Nephron (organoid): ENCODE data around the gene EPB41L2.

Experiments
- H3K27ac Mint-ChIP-seq, 3 experiments: 2 replicates each; pipeline ENCODE4 v1.8.0; 2020; ENCODE audit warnings: mixed read lengths in 3 of 3, mild to moderate bottlenecking in 2 of 3, moderate library complexity in 1 of 3
- H3K27me3 Mint-ChIP-seq: 2 replicates; pipeline ENCODE4 v1.8.0; 2021; ENCODE audit warnings: low read depth, mild to moderate bottlenecking, moderate library complexity, mixed read lengths
- H3K36me3 Mint-ChIP-seq: 2 replicates; pipeline ENCODE4 v1.8.0; 2020; ENCODE audit warnings: low read depth, mixed read lengths
- H3K4me1 Mint-ChIP-seq: 2 replicates; pipeline ENCODE4 v1.8.0; 2020; ENCODE audit warnings: mixed read lengths
- H3K4me3 Mint-ChIP-seq, 3 experiments: 2 replicates each; pipeline ENCODE4 v1.8.0; 2020; ENCODE audit warnings: mild to moderate bottlenecking in 3 of 3, mixed read lengths in 3 of 3, moderate library complexity in 2 of 3
- H3K9me3 Mint-ChIP-seq: 2 replicates; pipeline ENCODE4 v1.8.0; 2020; ENCODE audit warnings: mixed read lengths
- CTCF ChIP-seq, 3 experiments: fragments of 200-600 bp; sonication (generic); IDR thresholded peaks; one replicate each; pipeline ENCODE4 v1.5.0; 2021; ENCODE audit warnings: antibody characterized with exemption in 3 of 3; ENCODE audit not compliant: unreplicated experiment in 3 of 3

EPB41L2 gene

GRCh38 chr6:131063028-131063763 is at the start of gene EPB41L2:
Gene EPB41L2, minus strand, starts transcription at chr6:131063245. Its CDS starts 106,760 bp downstream, at chr6:130956485.
- Mint-ChIP-seq H3K4me3 (peak within 1 kb of the TSS; percentile 86 to 89 (median 88)), H3K27me3 (no peaks in the 10 kb centered on the region), H3K4me1 (peaks cover 50% of the 10 kb centered on the region), H3K27ac (peak within 1 kb of the TSS; percentile 72 to 81 (median 81)), H3K36me3 (peaks cover 4% of the 10 kb centered on the region), H3K9me3 (no peaks in the 10 kb centered on the region)
- peak; percentile 26 to 36 (median 34) for TF ChIP-seq CTCF (IDR thresholded peaks at IDR 0.05; ENCODE audit: unreplicated experiment in 3 of 3)

GRCh38 chr6:131112249-131112648 is 49.2 kb upstream of the EPB41L2 start:
- Mint-ChIP-seq H3K27ac (no peak overlapping the region), H3K27me3 (no peaks in the 10 kb centered on the region), H3K4me1 (peaks cover 2% of the 10 kb centered on the region), H3K36me3 (no peaks in the 10 kb centered on the region), H3K9me3 (no peaks in the 10 kb centered on the region), H3K4me3 (no peak overlapping the region)
- no peak for TF ChIP-seq CTCF (IDR thresholded peaks at IDR 0.05; ENCODE audit: unreplicated experiment in 3 of 3)

GRCh38 chr6:131107151-131107550 is 44.1 kb upstream of the EPB41L2 start:
- Mint-ChIP-seq H3K36me3 (no peaks in the 10 kb centered on the region), H3K4me1 (peaks cover 10% of the 10 kb centered on the region), H3K9me3 (no peaks in the 10 kb centered on the region), H3K4me3 (no peak overlapping the region), H3K27me3 (no peaks in the 10 kb centered on the region), H3K27ac (peak overlapping the region; percentile 3 to 27 (median 12))
- TF ChIP-seq CTCF (IDR thresholded peaks at IDR 0.05; ENCODE audit: unreplicated experiment in 3 of 3) = no peak

DNA sequence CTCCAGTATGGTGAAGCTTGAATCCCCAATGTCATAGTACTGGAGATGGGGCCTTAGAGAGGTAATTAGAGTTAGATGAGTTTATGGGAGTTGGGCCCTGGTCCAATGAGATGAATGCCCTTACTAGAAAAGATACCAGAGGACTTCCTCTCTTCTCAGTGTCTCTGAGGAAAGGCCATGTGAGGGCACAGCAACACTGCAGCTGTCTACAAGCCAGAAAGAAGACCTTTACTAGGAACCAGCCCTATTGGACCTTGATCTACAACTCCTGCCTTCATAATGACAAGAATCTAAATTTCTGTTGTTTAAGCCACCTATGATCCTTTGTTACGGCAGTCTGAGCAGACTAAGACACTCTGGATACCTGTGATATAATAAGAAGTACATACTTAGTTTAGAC is 40.9 kb upstream of the EPB41L2 start:
- Mint-ChIP-seq H3K9me3 (peaks cover 9% of the 10 kb centered on the region), H3K4me3 (no peak overlapping the region), H3K27me3 (no peaks in the 10 kb centered on the region), H3K27ac (no peak overlapping the region), H3K4me1 (peaks cover 10% of the 10 kb centered on the region), H3K36me3 (no peaks in the 10 kb centered on the region)
- TF ChIP-seq CTCF (IDR thresholded peaks at IDR 0.05; ENCODE audit: unreplicated experiment in 3 of 3) = no peak

DNA sequence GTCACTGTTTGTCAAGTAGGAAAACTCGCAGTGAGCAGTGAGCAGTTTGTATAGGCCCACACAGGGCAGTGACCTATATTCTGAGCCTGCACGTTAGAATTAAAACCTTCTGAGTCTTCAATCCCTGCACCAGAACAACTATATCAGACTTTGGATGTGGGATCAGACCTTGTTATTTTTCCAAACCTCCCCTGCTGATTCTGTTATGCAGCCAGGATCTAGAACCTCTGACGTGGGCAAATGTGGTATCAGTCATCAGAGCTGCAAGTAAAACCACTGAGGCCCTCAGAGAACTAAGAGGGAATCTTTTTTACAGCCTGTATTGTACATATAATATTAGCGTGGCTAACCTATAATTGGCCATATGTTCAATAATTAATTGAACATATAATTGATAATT is 40.3 kb upstream of the EPB41L2 start:
- H3K9me3 Mint-ChIP-seq = peaks cover 9% of the 10 kb centered on the region
- peaks cover 10% of the 10 kb centered on the region for H3K4me1 Mint-ChIP-seq
- no peaks in the 10 kb centered on the region for H3K36me3 Mint-ChIP-seq
- TF ChIP-seq CTCF (IDR thresholded peaks at IDR 0.05; ENCODE audit: unreplicated experiment in 3 of 3) = no peak
- H3K4me3 Mint-ChIP-seq = no peak overlapping the region
- no peaks in the 10 kb centered on the region for H3K27me3 Mint-ChIP-seq
- H3K27ac Mint-ChIP-seq = no peak overlapping the region
